GM12874 (cell line): Measurements from ENCODE around the gene PLD4.
A peak's percentile ranks its signal among the peaks of the same experiment; 100 is the strongest.

Experiments used
- TF ChIP-seq, protein P1 (sequence below): IDR thresholded peaks from 2 replicates; pipeline ENCODE4 v1.5.1; 2011; ENCODE audit warnings: low read depth, mild to moderate bottlenecking, control low read depth, low read length, moderate library complexity; ENCODE audit not compliant: insufficient read depth

The PLD4 gene

DNA sequence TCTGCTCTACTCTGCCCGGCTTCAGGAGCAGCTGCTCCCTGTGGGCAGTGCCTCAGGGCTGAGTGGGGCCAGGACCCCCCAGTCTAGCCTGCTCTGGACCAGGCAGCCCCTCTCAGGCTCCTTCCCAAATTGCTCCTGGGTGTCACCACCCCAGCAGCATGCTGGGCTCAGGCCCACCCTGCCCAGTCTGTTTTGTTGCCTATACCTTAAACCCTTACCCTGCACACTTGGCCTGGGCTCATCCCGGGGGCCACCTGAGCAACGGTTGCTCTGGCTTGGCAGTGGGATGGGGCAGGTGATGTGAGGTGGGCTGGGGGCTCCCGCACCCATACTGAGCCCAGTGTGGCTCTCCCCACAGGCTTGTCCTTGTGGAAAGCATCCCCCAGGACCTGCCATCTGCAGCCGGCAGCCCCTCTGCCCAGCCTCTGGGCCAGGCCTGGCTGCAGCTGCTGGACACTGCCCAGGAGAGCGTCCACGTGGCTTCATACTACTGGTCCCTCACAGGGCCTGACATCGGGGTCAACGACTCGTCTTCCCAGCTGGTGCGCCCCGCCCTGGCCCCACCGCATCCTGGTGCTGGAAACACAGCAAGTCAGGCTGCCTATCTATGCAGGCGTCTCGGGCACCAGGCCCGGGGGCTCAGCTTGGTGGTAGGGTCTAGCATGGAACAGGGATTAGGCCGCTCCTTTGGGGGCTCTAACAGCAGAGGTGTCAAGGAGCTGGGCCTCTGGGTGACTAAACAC is 3.9 kb downstream of the PLD4 start:
- TF ChIP-seq, protein P1, sequence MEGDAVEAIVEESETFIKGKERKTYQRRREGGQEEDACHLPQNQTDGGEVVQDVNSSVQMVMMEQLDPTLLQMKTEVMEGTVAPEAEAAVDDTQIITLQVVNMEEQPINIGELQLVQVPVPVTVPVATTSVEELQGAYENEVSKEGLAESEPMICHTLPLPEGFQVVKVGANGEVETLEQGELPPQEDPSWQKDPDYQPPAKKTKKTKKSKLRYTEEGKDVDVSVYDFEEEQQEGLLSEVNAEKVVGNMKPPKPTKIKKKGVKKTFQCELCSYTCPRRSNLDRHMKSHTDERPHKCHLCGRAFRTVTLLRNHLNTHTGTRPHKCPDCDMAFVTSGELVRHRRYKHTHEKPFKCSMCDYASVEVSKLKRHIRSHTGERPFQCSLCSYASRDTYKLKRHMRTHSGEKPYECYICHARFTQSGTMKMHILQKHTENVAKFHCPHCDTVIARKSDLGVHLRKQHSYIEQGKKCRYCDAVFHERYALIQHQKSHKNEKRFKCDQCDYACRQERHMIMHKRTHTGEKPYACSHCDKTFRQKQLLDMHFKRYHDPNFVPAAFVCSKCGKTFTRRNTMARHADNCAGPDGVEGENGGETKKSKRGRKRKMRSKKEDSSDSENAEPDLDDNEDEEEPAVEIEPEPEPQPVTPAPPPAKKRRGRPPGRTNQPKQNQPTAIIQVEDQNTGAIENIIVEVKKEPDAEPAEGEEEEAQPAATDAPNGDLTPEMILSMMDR = no peak

DNA sequence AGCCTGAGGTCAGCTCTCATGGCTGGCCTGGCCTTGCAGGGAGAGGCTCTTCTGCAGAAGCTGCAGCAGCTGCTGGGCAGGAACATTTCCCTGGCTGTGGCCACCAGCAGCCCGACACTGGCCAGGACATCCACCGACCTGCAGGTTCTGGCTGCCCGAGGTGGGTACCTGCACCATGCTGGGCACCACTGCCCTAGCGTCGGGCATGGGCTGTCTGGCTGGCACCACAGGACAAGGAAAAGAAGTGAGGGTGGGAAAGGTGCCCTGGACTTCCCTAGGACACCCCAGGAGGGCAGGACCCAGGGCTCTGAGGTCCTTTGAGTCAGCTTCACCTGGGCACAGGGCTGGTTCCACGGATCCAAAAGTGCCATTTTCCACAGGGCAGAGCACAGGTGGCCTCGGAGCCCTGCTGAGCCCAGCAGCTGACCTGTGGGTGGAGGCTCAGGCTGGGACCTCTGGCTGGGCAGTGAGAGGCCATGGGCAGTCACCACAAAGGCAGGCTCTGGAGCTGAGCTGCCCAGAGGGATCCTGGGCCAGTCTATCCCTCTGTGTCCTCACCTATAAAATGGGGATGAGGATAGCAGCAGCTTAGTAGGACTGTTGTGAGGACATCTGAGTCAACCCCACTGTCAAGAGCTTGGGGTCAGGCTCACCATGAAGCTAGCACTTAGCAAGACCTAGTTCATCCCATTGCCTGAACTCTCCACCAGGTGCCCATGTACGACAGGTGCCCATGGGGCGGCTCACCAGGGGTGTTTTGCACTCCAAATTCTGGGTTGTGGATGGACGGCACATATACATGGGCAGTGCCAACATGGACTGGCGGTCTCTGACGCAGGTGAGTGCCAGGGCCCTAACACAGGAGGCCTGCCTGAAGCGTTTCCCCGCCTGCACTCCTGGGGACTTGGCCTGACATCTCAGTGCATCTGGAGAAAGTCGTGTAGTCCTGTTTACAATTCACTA is 4.9 kb downstream of the PLD4 start:
- TF ChIP-seq, protein P1 = no peak

DNA sequence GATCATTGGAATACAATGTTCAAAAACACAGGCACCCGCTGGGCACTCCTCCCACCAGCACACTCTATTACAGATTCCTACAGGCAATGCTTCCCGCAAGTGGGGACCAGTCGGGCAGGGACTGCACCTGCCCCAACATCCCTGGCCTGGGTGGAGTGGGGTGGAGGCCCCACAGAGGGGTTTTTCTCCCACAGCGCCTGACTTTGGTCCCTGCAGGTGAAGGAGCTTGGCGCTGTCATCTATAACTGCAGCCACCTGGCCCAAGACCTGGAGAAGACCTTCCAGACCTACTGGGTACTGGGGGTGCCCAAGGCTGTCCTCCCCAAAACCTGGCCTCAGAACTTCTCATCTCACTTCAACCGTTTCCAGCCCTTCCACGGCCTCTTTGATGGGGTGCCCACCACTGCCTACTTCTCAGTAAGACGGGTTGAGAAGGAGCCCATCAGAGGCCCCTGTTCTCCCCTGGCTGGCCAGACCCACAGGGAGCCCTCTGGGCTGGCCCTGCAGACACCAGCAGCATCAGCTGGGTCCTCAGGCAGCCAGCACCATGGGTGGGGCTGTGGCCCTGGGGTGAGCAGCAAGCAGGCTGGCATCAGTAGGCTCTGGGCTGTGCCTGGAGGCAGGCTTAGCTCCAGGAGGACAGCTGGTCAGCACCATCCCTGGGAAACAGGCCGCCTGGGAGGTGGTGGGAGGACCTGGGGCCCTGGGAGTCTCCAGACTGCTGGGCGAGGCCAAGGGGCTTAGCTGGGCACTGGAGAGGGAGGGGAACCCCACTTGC is 6.0 kb downstream of the PLD4 start:
- TF ChIP-seq, protein P1 = no peak

DNA sequence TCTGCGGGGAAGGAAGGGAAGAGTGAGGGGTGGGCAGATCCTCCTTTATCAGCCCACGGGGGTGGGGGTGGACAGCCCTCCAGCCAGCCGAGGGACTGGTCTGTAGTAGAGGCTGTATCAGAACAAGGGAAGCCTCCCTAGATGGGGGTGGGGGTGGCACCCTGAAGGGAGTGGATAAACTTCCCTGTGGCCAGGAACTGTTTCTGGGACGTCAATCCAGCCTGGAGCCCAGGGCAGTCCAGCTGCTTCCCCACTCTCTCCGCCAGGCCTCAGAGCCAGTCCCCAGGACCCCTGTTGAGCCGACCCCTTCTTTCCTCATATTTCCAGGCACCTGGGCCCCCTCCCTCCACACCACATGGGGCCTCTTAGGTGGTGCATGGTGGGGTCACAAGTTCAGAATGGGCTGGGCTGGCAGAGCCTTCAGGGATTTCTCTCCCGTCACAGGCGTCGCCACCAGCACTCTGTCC is 6.7 kb downstream of the PLD4 start:
- TF ChIP-seq, protein P1 = no peak

DNA sequence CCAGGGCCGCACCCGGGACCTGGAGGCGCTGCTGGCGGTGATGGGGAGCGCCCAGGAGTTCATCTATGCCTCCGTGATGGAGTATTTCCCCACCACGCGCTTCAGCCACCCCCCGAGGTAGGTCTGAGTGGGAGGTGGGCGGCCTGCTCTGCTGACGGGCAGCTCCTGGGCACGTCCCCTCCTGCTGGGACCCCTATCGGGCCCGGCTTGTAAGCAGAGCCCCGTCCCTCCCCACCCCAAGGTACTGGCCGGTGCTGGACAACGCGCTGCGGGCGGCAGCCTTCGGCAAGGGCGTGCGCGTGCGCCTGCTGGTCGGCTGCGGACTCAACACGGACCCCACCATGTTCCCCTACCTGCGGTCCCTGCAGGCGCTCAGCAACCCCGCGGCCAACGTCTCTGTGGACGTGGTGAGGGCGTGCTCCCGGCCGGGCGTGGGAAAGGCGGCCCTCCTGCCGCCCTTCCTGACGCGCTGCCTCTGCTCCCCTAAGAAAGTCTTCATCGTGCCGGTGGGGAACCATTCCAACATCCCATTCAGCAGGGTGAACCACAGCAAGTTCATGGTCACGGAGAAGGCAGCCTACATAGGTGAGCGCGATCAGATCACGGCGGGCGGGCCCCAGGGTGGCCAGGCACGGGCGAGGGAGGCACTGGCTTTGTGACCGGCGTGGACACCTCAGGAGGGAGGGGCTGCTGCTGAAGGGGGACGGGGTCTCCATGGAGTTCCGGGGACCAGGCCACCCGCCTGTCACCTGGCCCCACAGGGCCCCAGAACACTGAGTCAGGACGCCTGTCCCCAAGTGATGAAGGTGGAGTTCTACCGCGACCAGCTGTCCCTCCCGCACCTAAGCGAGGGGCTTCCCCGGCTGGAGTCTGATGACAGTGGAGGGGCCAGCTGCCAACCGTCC is 7.3 kb downstream of the PLD4 start:
- TF ChIP-seq, protein P1 = no peak

DNA sequence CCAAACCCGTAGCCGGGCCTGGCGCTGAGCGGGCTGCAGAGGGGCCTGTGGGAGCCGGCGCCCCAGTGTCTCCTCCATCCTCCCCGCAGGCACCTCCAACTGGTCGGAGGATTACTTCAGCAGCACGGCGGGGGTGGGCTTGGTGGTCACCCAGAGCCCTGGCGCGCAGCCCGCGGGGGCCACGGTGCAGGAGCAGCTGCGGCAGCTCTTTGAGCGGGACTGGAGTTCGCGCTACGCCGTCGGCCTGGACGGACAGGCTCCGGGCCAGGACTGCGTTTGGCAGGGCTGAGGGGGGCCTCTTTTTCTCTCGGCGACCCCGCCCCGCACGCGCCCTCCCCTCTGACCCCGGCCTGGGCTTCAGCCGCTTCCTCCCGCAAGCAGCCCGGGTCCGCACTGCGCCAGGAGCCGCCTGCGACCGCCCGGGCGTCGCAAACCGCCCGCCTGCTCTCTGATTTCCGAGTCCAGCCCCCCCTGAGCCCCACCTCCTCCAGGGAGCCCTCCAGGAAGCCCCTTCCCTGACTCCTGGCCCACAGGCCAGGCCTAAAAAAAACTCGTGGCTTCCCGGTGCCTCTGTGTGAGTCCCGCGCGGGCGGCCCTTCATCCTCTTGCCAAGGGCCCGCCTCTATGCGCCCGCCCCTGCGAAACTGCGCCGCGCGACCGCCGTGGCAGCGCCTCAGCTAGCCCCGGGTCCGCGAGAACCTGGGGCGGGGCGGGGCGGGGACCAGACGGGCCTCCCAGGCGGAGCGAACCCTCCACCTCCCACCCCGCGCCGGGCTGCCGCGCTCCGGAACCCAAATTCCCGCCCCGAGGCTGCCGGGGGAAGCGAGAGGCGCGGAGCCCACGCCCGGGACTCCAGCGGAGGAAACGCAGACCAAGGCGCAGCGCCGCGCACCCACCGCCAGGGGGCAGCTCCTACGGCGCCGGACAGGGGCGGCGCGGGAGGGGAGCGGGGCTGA is 8.3 kb downstream of the PLD4 start:
- TF ChIP-seq, protein P1 = peak; percentile 89
